Stimulated activated CD4-positive, alpha-beta T cell treated with anti-CD3 and anti-CD28 coated beads, Interleukin-12 subunit alpha, Interleukin-12 subunit beta, amount 100 ng/mL, for 24 hours (primary cell): ENCODE measurements around the gene INPP4A.

Source experiments
- DNase-seq, 2 experiments: peaks; one replicate each; pipeline ENCODE4 v3.0.0-alpha.2; 2020; ENCODE audit warnings: low read depth in 2 of 2

Gene INPP4A

DNA sequence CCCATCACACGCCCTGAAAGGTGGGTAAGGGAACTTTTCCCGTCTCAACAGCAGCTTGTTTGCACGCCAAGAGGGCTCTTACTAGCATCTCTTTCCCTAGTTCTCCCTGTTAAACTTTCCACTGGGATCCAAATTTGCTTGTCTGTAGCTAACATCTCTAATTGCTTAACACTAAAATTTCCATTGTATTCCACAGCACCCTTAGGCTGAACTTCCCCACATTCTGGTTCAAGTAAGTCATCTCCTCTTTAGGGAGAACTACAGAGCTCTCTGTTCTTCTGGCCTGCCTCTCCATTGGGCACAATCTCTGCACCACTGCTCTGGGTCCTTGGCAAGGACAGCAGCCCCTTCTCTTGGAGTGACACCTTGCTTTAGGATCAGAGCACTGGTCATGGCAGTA is 187.7 kb downstream of the INPP4A start:
- no peak for DNase-seq

DNA sequence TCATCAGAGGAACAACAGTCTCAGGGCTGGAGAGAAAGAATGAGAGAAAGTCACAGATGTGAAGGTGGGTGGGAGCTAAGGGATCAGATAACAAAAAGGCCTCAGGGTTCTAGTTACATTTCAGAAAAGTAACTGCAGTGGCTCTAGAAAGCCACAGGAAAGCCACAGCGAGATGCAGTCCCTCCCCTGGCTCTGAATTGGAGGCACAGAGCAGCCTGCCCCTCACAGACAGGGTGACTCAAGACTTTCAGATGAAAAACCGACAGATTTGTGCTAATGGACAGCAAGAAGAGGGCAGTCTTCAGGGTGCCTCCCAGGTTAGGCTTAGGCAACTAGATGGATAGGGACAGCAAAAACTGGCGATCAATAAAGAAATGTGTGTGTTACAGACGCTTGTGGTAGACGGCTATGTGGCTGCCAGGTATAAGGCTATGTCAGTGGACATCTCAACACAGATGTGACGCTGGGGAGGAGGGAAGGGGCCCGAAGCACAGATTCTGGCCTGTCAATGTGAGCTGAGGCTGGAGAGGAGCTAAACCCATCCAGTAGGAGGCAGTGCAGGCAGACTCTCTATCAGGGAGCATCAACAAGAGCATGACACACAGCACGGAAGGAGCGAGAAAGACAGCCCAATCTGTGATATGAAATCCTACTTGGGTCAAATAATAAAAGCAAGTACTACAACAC is 189.9 kb downstream of the INPP4A start:
- DNase-seq, result peak; percentile 17 to 23

DNA sequence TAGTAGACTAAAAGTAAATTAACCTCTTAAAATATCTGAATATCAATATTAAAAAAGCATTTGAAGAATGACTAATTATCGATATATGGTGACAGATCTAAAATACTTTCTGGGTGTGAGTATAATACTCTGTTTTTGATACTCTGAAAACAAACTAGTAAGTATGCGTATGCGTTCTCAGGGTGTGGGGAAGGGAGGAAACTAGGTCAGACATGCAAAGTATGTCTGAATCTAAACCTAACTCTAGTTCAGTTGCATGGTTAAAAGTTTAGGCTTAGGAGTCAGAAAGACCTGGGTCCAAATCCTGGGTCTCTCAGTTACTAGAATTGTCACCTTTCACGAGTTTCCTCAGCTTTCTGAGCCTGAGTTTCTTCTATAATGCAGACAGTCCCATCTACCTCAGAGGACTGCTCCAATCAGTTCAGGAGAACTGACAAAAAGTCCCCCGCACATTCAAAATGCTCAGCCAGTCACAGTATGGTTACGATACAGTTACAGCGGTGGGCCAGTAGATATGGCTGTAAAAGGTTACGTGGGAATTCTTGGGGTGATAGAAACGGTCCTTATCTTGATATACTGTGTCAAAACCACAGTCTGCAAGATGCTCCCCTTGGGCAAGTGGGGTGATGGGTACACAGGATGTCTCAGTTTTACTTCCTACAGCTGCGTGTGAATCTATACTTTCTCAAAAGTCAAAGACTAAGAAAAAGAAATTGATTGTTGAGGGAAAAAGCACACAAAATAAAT is 192.9 kb downstream of the INPP4A start:
- DNase-seq, result peak; percentile 17 to 22

DNA sequence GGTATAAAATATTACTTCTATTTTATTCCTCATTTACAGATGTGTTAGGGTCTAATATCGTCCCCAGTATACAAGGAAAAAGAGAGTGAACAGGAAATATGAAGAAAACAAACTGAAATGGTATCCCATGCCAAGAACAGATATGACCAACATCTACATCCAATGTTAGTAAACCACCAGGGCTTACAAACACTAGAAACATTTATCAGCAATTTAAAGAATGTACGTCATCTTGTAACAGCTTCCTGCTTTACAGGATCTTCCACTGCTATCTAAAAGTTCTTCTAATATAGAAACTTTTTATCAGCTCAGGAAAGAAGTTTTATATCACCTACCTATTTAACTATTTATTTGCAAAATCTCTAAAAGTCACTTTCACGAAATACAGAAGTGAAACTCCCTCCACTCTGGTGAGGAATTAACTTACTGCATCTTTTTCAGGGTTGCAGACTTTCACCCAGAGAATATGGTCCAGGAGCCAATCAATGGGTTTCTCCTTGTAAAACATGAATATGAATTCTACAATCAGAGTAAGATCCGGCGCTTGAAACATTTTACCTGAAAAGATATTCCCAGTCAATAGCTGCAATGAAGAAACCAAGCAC is 198.9 kb downstream of the INPP4A start:
- DNase-seq, result no peak
